Glutamatergic neuron (in vitro differentiated cells): ENCODE data around the gene TMBIM6. TPM values are rescaled to one million over a fixed set of nuclear protein-coding genes. Genes with fewer than 3 reads are reported as not detected.

Experiments used
- DNase-seq: peaks from one replicate; pipeline ENCODE4 v3.0.0; 2022
- H3K27ac Mint-ChIP-seq: one replicate; pipeline ENCODE4 v1.8.0; 2020; ENCODE audit warnings: mild to moderate bottlenecking, mixed read lengths, inconsistent platforms; ENCODE audit not compliant: unreplicated experiment
- H3K27me3 Mint-ChIP-seq: one replicate; pipeline ENCODE4 v1.8.0; 2020; ENCODE audit warnings: mild to moderate bottlenecking, moderate library complexity, mixed read lengths, inconsistent platforms; ENCODE audit not compliant: unreplicated experiment
- H3K36me3 Mint-ChIP-seq: one replicate; pipeline ENCODE4 v1.8.0; 2020; ENCODE audit warnings: mild to moderate bottlenecking, mixed read lengths, inconsistent platforms; ENCODE audit not compliant: unreplicated experiment
- H3K4me1 Mint-ChIP-seq: one replicate; pipeline ENCODE4 v1.8.0; 2020; ENCODE audit warnings: mild to moderate bottlenecking, low read depth, mixed read lengths, inconsistent platforms; ENCODE audit not compliant: unreplicated experiment
- H3K4me3 Mint-ChIP-seq: one replicate; pipeline ENCODE4 v1.8.0; 2020; ENCODE audit warnings: mild to moderate bottlenecking, mixed read lengths, inconsistent platforms; ENCODE audit not compliant: unreplicated experiment
- H3K9me3 Mint-ChIP-seq: one replicate; pipeline ENCODE4 v1.8.0; 2020; ENCODE audit warnings: mild to moderate bottlenecking, moderate library complexity, mixed read lengths, inconsistent platforms; ENCODE audit not compliant: unreplicated experiment
- total RNA-seq: library from RNA; stranded (reverse); fragmentation: NEBNext Ultra II Directional; extraction: Animal tissue kit (Norgen Biotek cat#: 25700); gene quantifications from one replicate; pipeline ENCODE4 v1.2.1, GENCODE V29; 2021; ENCODE audit not compliant: unreplicated experiment
- TF ChIP-seq, protein P1 (sequence below): fragments of 200-600 bp; sonication (generic); IDR thresholded peaks from one replicate; pipeline ENCODE4 v1.5.0; 2021; ENCODE audit not compliant: partially characterized antibody, unreplicated experiment

TMBIM6 gene
- total RNA-seq, 1 donor from 2014 or later: 278 TPM

- TF ChIP-seq, protein P1, sequence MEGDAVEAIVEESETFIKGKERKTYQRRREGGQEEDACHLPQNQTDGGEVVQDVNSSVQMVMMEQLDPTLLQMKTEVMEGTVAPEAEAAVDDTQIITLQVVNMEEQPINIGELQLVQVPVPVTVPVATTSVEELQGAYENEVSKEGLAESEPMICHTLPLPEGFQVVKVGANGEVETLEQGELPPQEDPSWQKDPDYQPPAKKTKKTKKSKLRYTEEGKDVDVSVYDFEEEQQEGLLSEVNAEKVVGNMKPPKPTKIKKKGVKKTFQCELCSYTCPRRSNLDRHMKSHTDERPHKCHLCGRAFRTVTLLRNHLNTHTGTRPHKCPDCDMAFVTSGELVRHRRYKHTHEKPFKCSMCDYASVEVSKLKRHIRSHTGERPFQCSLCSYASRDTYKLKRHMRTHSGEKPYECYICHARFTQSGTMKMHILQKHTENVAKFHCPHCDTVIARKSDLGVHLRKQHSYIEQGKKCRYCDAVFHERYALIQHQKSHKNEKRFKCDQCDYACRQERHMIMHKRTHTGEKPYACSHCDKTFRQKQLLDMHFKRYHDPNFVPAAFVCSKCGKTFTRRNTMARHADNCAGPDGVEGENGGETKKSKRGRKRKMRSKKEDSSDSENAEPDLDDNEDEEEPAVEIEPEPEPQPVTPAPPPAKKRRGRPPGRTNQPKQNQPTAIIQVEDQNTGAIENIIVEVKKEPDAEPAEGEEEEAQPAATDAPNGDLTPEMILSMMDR: no peak
- peaks cover 6% of the 10 kb centered on the region for H3K27me3 Mint-ChIP-seq
- H3K4me3 Mint-ChIP-seq: no peak overlapping the region
- DNase-seq: no peak
- no peaks in the 10 kb centered on the region for H3K4me1 Mint-ChIP-seq
- peaks cover 8% of the 10 kb centered on the region for H3K9me3 Mint-ChIP-seq
- peaks cover 6% of the 10 kb centered on the region for H3K36me3 Mint-ChIP-seq
- no peak overlapping the region for H3K27ac Mint-ChIP-seq
Measured at GRCh38 chr12:49791700-49792099, 50.3 kb downstream of the TMBIM6 start.

DNA sequence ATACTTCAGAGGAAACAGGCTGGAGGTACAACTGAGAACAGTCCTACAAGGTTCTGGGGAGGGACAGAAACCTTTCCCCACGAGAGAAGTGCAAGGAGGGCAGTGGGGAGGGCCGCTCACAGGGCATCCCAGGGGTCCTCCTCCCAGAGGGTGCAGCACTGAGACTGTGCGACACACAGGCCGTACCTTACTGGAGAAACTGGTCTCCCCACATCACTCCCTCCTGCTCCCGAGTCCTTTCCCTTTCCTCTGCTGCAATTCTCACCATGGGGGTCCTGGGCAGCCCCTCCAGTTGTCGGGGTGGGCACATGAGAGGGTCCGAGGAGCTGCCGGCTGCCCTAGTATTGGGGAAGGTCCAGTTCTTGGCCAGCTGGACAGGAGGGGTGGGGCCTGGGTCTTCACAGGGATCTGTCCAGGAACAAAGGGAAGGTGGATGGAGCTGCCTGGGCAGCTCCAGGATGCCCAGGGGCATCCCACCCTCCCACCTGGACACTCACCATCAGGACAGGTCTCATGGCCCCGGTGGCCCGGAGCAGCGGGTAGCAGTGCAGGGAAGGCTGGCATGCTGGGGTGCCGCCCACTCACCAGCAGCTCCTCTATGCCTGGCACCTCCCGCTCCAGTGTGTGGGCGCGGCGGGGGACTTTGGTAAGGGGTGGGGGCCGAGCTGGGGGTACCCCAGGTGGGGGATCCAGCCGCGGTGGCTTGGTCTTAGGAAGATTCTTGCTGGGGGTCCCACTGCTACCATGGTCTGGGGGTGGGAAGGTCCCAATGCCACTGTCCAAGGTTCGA lies 51.0 kb downstream of the TMBIM6 start:
- no peak overlapping the region for H3K27ac Mint-ChIP-seq
- TF ChIP-seq, protein P1: no peak

GRCh38 chr12:49792976-49793580 lies 51.7 kb downstream of the TMBIM6 start:
- Mint-ChIP-seq H3K36me3 (no peaks in the 10 kb centered on the region), H3K4me3 (no peak overlapping the region), H3K9me3 (peaks cover 4% of the 10 kb centered on the region), H3K27ac (no peak overlapping the region), H3K4me1 (no peaks in the 10 kb centered on the region), H3K27me3 (peaks cover 6% of the 10 kb centered on the region)
- no peak for DNase-seq
- TF ChIP-seq, protein P1: no peak

More for the DNA sequence above, 51.0 kb downstream of the TMBIM6 start:
- H3K4me3 Mint-ChIP-seq: no peak overlapping the region
- H3K27me3 Mint-ChIP-seq: peaks cover 6% of the 10 kb centered on the region
- peaks cover 5% of the 10 kb centered on the region for H3K36me3 Mint-ChIP-seq
- H3K4me1 Mint-ChIP-seq: no peaks in the 10 kb centered on the region
- H3K9me3 Mint-ChIP-seq: peaks cover 8% of the 10 kb centered on the region
- no peak for DNase-seq

GRCh38 chr12:49793620-49794019 lies 52.3 kb downstream of the TMBIM6 start:
- DNase-seq: no peak
- TF ChIP-seq, protein P1: no peak
- H3K4me1 Mint-ChIP-seq: no peaks in the 10 kb centered on the region
- peaks cover 4% of the 10 kb centered on the region for H3K9me3 Mint-ChIP-seq
- H3K4me3 Mint-ChIP-seq: no peak overlapping the region
- no peak overlapping the region for H3K27ac Mint-ChIP-seq
- no peaks in the 10 kb centered on the region for H3K36me3 Mint-ChIP-seq
- H3K27me3 Mint-ChIP-seq: peaks cover 6% of the 10 kb centered on the region

DNA sequence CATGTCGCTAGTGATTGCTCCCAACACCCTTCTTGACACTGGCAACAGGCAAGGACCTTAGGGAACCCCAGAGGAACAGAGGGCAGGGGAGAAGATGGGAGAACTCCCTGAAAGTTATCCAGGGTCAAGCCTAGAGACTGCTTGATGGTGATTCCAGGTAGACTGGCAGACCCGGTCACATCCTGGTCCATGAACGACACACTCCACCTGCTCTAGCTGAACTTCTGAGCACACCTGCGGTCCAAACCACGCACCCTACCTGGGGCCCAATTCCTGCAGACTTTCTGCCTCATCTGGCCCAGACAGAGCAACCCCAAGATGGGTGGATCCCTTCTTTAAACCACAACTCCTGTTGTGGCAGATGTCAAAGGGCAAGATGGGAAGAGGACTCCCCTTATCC lies 52.7 kb downstream of the TMBIM6 start:
- Mint-ChIP-seq H3K36me3 (peaks cover 3% of the 10 kb centered on the region), H3K9me3 (peaks cover 7% of the 10 kb centered on the region), H3K27ac (no peak overlapping the region), H3K27me3 (peaks cover 7% of the 10 kb centered on the region), H3K4me1 (peaks cover 2% of the 10 kb centered on the region), H3K4me3 (no peak overlapping the region)
- DNase-seq: no peak
- TF ChIP-seq, protein P1: no peak
